ENCODE data around the gene TEK.

TEK gene

GRCh38 chr9:27181381-27181780, 72.4 kb downstream of the TEK start:
- H3K36me3 ChIP-seq (ENCODE audit: control insufficient read depth, low read length) = no peaks in the 10 kb centered on the region
- no peaks in the 10 kb centered on the region for H3K27me3 ChIP-seq (ENCODE audit: control insufficient read depth, low read length)
- TF ChIP-seq CTCF (IDR thresholded peaks at IDR 0.05; ENCODE audit: low read depth, low read length, poor library complexity, severe bottlenecking) (no peak), EZH2phosphoT487 (IDR thresholded peaks at IDR 0.05; ENCODE audit: borderline replicate concordance, low read length) (no peak)
- H3K4me2 ChIP-seq (ENCODE audit: low read length) = no peak overlapping the region
- no peaks in the 10 kb centered on the region for H3K9me3 ChIP-seq (ENCODE audit: control insufficient read depth, insufficient read depth, low read length)
- no peak overlapping the region for H3K4me3 ChIP-seq (ENCODE audit: low read length)
- no peaks in the 10 kb centered on the region for H3F3A ChIP-seq (ENCODE audit: control insufficient read depth, insufficient read depth)
- H3K9me2 ChIP-seq (replicated peaks; ENCODE audit: control insufficient read depth, low read length) = no peaks in the 10 kb centered on the region
- no peaks in the 10 kb centered on the region for H4K20me1 ChIP-seq (ENCODE audit: control insufficient read depth, insufficient read depth, low read depth, low read length)
- H3K27ac ChIP-seq (ENCODE audit: low read depth, low read length) = no peak overlapping the region
- no peaks in the 10 kb centered on the region for H3K4me1 ChIP-seq (ENCODE audit: control insufficient read depth, low read length)
- no peaks in the 10 kb centered on the region for H3K79me2 ChIP-seq (ENCODE audit: control insufficient read depth, low read length)

GRCh38 chr9:27182421-27182820, 73.4 kb downstream of the TEK start:
- Histone ChIP-seq H3K4me3 (ENCODE audit: low read length) (no peak overlapping the region), H3K4me2 (ENCODE audit: low read length) (no peak overlapping the region), H3F3A (ENCODE audit: control insufficient read depth, insufficient read depth) (no peaks in the 10 kb centered on the region), H3K36me3 (ENCODE audit: control insufficient read depth, low read length) (no peaks in the 10 kb centered on the region), H3K9me2 (replicated peaks; ENCODE audit: control insufficient read depth, low read length) (no peaks in the 10 kb centered on the region), H3K9me3 (ENCODE audit: control insufficient read depth, insufficient read depth, low read length) (no peaks in the 10 kb centered on the region), H3K27me3 (ENCODE audit: control insufficient read depth, low read length) (no peaks in the 10 kb centered on the region), H3K27ac (ENCODE audit: low read depth, low read length) (no peak overlapping the region), H3K4me1 (ENCODE audit: control insufficient read depth, low read length) (no peaks in the 10 kb centered on the region), H4K20me1 (ENCODE audit: control insufficient read depth, insufficient read depth, low read depth, low read length) (no peaks in the 10 kb centered on the region), H3K79me2 (ENCODE audit: control insufficient read depth, low read length) (no peaks in the 10 kb centered on the region)
- TF ChIP-seq CTCF (IDR thresholded peaks at IDR 0.05; ENCODE audit: low read depth, low read length, poor library complexity, severe bottlenecking) (no peak), EZH2phosphoT487 (IDR thresholded peaks at IDR 0.05; ENCODE audit: borderline replicate concordance, low read length) (no peak)

- H3K27ac ChIP-seq (ENCODE audit: low read depth, low read length) = no peak overlapping the region
Observed at GRCh38 chr9:27183131-27183530, 74.1 kb downstream of the TEK start.

More at GRCh38 chr9:27183131-27183530, 74.1 kb downstream of the TEK start:
- no peaks in the 10 kb centered on the region for H3F3A ChIP-seq (ENCODE audit: control insufficient read depth, insufficient read depth)
- no peak overlapping the region for H3K4me3 ChIP-seq (ENCODE audit: low read length)
- H3K36me3 ChIP-seq (ENCODE audit: control insufficient read depth, low read length) = no peaks in the 10 kb centered on the region
- no peaks in the 10 kb centered on the region for H3K9me3 ChIP-seq (ENCODE audit: control insufficient read depth, insufficient read depth, low read length)
- TF ChIP-seq CTCF (IDR thresholded peaks at IDR 0.05; ENCODE audit: low read depth, low read length, poor library complexity, severe bottlenecking) (no peak), EZH2phosphoT487 (IDR thresholded peaks at IDR 0.05; ENCODE audit: borderline replicate concordance, low read length) (no peak)
- no peaks in the 10 kb centered on the region for H4K20me1 ChIP-seq (ENCODE audit: control insufficient read depth, insufficient read depth, low read depth, low read length)
- no peaks in the 10 kb centered on the region for H3K9me2 ChIP-seq (replicated peaks; ENCODE audit: control insufficient read depth, low read length)
- no peak overlapping the region for H3K4me2 ChIP-seq (ENCODE audit: low read length)
- H3K79me2 ChIP-seq (ENCODE audit: control insufficient read depth, low read length) = no peaks in the 10 kb centered on the region
- no peaks in the 10 kb centered on the region for H3K4me1 ChIP-seq (ENCODE audit: control insufficient read depth, low read length)
- H3K27me3 ChIP-seq (ENCODE audit: control insufficient read depth, low read length) = no peaks in the 10 kb centered on the region

All from DOHH2 (cell line).